ENCODE results near the gene PTPRT. TPM values are rescaled to one million over a fixed set of nuclear protein-coding genes. Genes with fewer than 3 reads are reported as not detected.
A peak's percentile ranks its signal among the peaks of the same experiment; 100 is the strongest.

Gene PTPRT
- total RNA-seq, 1 experiment from 2014 or later = not detected

DNA sequence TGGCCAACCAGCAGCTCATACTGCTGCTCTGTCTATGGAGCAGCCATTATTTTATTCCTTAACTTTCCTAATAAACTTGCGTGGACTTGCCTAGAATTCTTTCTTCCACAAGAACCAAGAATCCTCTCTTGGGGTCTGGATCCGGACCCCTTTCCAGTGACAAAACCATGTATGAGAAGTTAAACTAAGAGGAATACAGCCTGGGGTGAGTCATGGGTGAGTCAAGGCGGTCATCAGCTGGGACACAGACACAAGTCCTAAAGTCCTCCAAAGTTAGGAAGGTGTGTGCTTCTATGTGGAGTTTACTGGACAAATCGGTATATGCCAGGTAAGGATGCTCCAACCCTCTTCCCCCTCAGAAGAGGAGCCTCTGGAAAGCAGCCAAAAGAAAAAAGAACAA, 881.5 kb downstream of the PTPRT start:
- no peaks in the 10 kb centered on the region for H3K4me1 ChIP-seq (ENCODE audit: insufficient read depth, low read length, poor library complexity, severe bottlenecking)
- no peak for TF ChIP-seq EZH2 (IDR thresholded peaks at IDR 0.05; ENCODE audit: borderline replicate concordance, low read depth, low read length, poor library complexity, severe bottlenecking)
- TF ChIP-seq, protein P1, sequence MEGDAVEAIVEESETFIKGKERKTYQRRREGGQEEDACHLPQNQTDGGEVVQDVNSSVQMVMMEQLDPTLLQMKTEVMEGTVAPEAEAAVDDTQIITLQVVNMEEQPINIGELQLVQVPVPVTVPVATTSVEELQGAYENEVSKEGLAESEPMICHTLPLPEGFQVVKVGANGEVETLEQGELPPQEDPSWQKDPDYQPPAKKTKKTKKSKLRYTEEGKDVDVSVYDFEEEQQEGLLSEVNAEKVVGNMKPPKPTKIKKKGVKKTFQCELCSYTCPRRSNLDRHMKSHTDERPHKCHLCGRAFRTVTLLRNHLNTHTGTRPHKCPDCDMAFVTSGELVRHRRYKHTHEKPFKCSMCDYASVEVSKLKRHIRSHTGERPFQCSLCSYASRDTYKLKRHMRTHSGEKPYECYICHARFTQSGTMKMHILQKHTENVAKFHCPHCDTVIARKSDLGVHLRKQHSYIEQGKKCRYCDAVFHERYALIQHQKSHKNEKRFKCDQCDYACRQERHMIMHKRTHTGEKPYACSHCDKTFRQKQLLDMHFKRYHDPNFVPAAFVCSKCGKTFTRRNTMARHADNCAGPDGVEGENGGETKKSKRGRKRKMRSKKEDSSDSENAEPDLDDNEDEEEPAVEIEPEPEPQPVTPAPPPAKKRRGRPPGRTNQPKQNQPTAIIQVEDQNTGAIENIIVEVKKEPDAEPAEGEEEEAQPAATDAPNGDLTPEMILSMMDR (conservative IDR thresholded peaks at IDR 0.05; ENCODE audit: low read depth, low read length) = no peak
- ChIA-PET POLR2A (ENCODE audit: low non-redundant PET) (no interaction called here), CTCF (no interaction called here)
- H3K9me3 ChIP-seq (ENCODE audit: low read depth, low read length, poor library complexity, severe bottlenecking) = no peaks in the 10 kb centered on the region
- intact Hi-C loops (cut with micrococcal nuclease; ENCODE audit: unreplicated experiment) = no loop called here
- H3K27me3 ChIP-seq (replicated peaks; ENCODE audit: insufficient read depth, low read depth, low read length, poor library complexity) = no peaks in the 10 kb centered on the region
- no peak for DNase-seq (ENCODE audit: low spot score)
- no peak overlapping the region for H3K4me3 ChIP-seq (ENCODE audit: low read depth, low read length, poor library complexity, severe bottlenecking)
- no TSS peak for BruUV-seq (replicated peaks)
- no peaks in the 10 kb centered on the region for H3K36me3 ChIP-seq (ENCODE audit: insufficient read depth, low read length, poor library complexity, severe bottlenecking)
- no peak overlapping the region for H3K27ac ChIP-seq (ENCODE audit: low read depth, low read length, poor library complexity, severe bottlenecking)

DNA sequence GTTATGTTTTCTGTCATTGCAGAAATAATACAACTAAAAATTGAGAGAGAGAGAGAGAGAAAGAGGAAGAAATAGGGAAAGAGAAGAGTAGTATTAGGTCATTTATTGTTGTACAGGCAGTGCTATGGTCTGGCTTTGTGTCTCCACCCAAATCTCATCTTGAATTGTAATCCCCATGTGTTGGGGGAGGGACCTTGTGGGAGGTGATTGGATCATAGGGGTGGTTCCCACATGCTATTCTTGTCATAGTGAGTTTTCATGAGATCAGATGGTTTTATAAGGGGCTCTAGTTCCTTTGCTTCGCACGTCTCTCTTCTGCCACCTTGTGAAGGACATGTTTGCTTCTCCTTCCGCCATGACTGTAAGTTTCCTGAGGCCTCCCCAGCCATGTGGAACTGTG, 894.1 kb downstream of the PTPRT start:
- BruUV-seq (replicated peaks) = no TSS peak
- H3K4me3 ChIP-seq (ENCODE audit: low read depth, low read length, poor library complexity, severe bottlenecking) = no peak overlapping the region
- ChIA-PET CTCF (no interaction called here), POLR2A (ENCODE audit: low non-redundant PET) (no interaction called here)
- no peaks in the 10 kb centered on the region for H3K4me1 ChIP-seq (ENCODE audit: insufficient read depth, low read length, poor library complexity, severe bottlenecking)
- H3K36me3 ChIP-seq (ENCODE audit: insufficient read depth, low read length, poor library complexity, severe bottlenecking) = no peaks in the 10 kb centered on the region
- H3K27me3 ChIP-seq (replicated peaks; ENCODE audit: insufficient read depth, low read depth, low read length, poor library complexity) = no peaks in the 10 kb centered on the region
- TF ChIP-seq, protein P1 (conservative IDR thresholded peaks at IDR 0.05; ENCODE audit: low read depth, low read length) = no peak
- no peak for TF ChIP-seq EZH2 (IDR thresholded peaks at IDR 0.05; ENCODE audit: borderline replicate concordance, low read depth, low read length, poor library complexity, severe bottlenecking)
- H3K27ac ChIP-seq (ENCODE audit: low read depth, low read length, poor library complexity, severe bottlenecking) = no peak overlapping the region
- intact Hi-C loops (cut with micrococcal nuclease; ENCODE audit: unreplicated experiment) = no loop called here
- no peaks in the 10 kb centered on the region for H3K9me3 ChIP-seq (ENCODE audit: low read depth, low read length, poor library complexity, severe bottlenecking)
- peak; percentile 1 for DNase-seq (ENCODE audit: low spot score)

DNA sequence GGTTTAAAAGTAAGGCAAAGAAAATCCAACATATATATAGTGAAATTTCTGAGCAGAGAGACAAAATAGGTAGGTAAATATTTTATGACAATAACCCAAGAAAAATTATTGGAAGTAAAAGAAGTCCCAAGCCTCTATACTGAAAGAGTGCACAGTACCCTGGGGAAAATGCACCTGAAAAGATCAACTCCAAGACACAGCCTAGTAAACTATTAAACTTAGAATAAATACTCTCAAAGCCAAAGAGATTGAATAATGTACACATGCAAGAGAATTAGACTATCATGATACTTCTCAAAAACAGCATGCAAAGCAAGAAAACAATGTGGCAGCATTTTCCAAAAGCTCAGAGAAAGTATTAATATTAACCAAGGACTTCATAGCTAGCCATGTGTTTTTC, 894.7 kb downstream of the PTPRT start:
- intact Hi-C loops (cut with micrococcal nuclease; ENCODE audit: unreplicated experiment) = no loop called here
- BruUV-seq (replicated peaks) = no TSS peak
- Histone ChIP-seq H3K27me3 (replicated peaks; ENCODE audit: insufficient read depth, low read depth, low read length, poor library complexity) (no peaks in the 10 kb centered on the region), H3K36me3 (ENCODE audit: insufficient read depth, low read length, poor library complexity, severe bottlenecking) (no peaks in the 10 kb centered on the region), H3K4me3 (ENCODE audit: low read depth, low read length, poor library complexity, severe bottlenecking) (no peak overlapping the region), H3K9me3 (ENCODE audit: low read depth, low read length, poor library complexity, severe bottlenecking) (no peaks in the 10 kb centered on the region), H3K4me1 (ENCODE audit: insufficient read depth, low read length, poor library complexity, severe bottlenecking) (no peaks in the 10 kb centered on the region), H3K27ac (ENCODE audit: low read depth, low read length, poor library complexity, severe bottlenecking) (no peak overlapping the region)
- POLR2A ChIA-PET (ENCODE audit: low non-redundant PET) = no interaction called here
- no peak for TF ChIP-seq EZH2 (IDR thresholded peaks at IDR 0.05; ENCODE audit: borderline replicate concordance, low read depth, low read length, poor library complexity, severe bottlenecking)
- TF ChIP-seq, protein P1 (conservative IDR thresholded peaks at IDR 0.05; ENCODE audit: low read depth, low read length) = no peak
- CTCF ChIA-PET = no interaction called here
- DNase-seq (ENCODE audit: low spot score) = no peak
